GM19372 (cell line): Measurements from ENCODE around the gene CIAO2B.
"Not testable (repeated sequence)": the region's sequence is repeated elsewhere in the genome, so short reads cannot be mapped to it uniquely, and the experiment has no call there.

Experiments used
- ATAC-seq: cut with Tn5 transposase; IDR thresholded peaks from one replicate; pipeline ENCODE4 v1.9.1; 2021; ENCODE audit warnings: mild to moderate bottlenecking, low read depth, moderate library complexity; ENCODE audit not compliant: unreplicated experiment

Gene CIAO2B

GRCh38 chr16:66934138-66934838 lies at the start of gene CIAO2B:
Gene CIAO2B, minus strand, starts transcription at chr16:66934402. Its CDS starts 38 bp downstream, at chr16:66934364.
- peak; percentile 82 for ATAC-seq

- no peak for ATAC-seq
These were observed 48.8 kb upstream of the CIAO2B start for GRCh38 chr16:66983033-66983432.

GRCh38 chr16:66979011-66979717 lies 45.0 kb upstream of the CIAO2B start:
- no peak for ATAC-seq

- ATAC-seq = no peak
These were observed 43.3 kb upstream of the CIAO2B start for GRCh38 chr16:66977341-66978113.

GRCh38 chr16:66976746-66977145 lies 42.5 kb upstream of the CIAO2B start:
- no peak for ATAC-seq

GRCh38 chr16:66975302-66975893 lies 41.2 kb upstream of the CIAO2B start:
- no peak for ATAC-seq

- not testable (repeated sequence) for ATAC-seq
These were observed 40.7 kb upstream of the CIAO2B start for GRCh38 chr16:66974932-66975246.

GRCh38 chr16:66974156-66974931 lies 40.1 kb upstream of the CIAO2B start:
- not testable (repeated sequence) for ATAC-seq

GRCh38 chr16:66973716-66974115 lies 39.5 kb upstream of the CIAO2B start:
- no peak for ATAC-seq

- ATAC-seq = no peak
These were observed 38.8 kb upstream of the CIAO2B start for GRCh38 chr16:66972983-66973382.

- no peak for ATAC-seq
These were observed 36.8 kb upstream of the CIAO2B start for GRCh38 chr16:66970775-66971720.

GRCh38 chr16:66968847-66969246 lies 34.6 kb upstream of the CIAO2B start:
- no peak for ATAC-seq

GRCh38 chr16:66964049-66964448 lies 29.8 kb upstream of the CIAO2B start:
- ATAC-seq = no peak

GRCh38 chr16:66961914-66962313 lies 27.7 kb upstream of the CIAO2B start:
- no peak for ATAC-seq

GRCh38 chr16:66961065-66961744 lies 27.0 kb upstream of the CIAO2B start, which contains the start of gene CES3:
Gene CES3, plus strand, starts transcription at chr16:66961266. Its CDS starts 42 bp downstream, at chr16:66961308.
- no peak for ATAC-seq

- ATAC-seq = no peak
These were observed 26.1 kb upstream of the CIAO2B start for GRCh38 chr16:66960270-66960669.

- no peak for ATAC-seq
These were observed 25.5 kb upstream of the CIAO2B start for GRCh38 chr16:66959704-66960161.
